ENCODE results near the gene DDIT4L.
"Not testable (repeated sequence)": the region's sequence is repeated elsewhere in the genome, so short reads cannot be mapped to it uniquely, and the experiment has no call there.

The DDIT4L gene

DNA sequence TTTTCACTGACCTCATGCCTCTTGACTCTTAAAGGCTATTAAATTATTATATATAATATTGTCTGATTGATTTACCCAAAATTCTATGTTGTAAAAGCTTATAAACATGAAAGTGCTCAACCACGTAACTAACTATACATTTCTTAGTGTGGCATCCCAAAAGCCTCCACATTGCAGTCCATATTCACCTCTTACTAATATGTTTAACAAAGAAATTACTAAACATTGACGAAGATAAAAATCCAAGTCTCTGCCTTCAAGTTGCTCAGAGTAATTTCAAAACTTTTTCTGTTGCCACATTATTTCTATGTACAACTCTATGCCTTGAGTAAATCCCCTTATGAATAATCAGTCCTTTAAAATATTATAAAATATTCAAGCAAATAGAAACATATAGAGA is 14.4 kb downstream of the DDIT4L start:
- Mint-ChIP-seq H3K4me3 (no peak overlapping the region), H3K9me3 (ENCODE audit: low read depth) (no peaks in the 10 kb centered on the region), H3K27ac (no peak overlapping the region), H3K4me1 (ENCODE audit: low read depth) (no peaks in the 10 kb centered on the region), H3K36me3 (no peaks in the 10 kb centered on the region), H3K27me3 (no peaks in the 10 kb centered on the region)

GRCh38 chr4:100174985-100175383 is 15.3 kb downstream of the DDIT4L start:
- Mint-ChIP-seq H3K4me3 (no peak overlapping the region), H3K9me3 (ENCODE audit: low read depth) (no peaks in the 10 kb centered on the region), H3K27ac (no peak overlapping the region), H3K27me3 (no peaks in the 10 kb centered on the region), H3K36me3 (no peaks in the 10 kb centered on the region), H3K4me1 (ENCODE audit: low read depth) (no peaks in the 10 kb centered on the region)

DNA sequence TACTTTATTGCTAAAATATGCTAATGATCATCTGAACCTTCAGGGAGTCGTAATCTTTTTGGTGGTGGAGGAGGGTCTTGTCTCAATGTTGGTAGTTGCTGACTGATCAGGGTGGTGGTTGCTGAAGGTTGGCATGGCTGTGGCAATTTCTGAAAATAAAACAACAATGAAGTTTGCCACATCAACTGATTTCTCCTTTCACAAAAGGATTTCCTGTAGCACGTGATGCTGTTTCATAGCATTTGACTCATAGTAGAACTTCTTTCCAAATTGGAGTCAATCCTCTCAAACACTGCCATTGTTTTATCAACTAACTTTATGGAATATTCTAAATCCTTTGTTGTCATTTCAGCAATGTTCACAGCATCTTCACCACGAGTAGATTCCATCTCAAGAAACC is 19.3 kb downstream of the DDIT4L start:
- H3K4me3 Mint-ChIP-seq: no peak overlapping the region
- H3K36me3 Mint-ChIP-seq: no peaks in the 10 kb centered on the region
- no peaks in the 10 kb centered on the region for H3K27me3 Mint-ChIP-seq
- no peak overlapping the region for H3K27ac Mint-ChIP-seq
- H3K4me1 Mint-ChIP-seq (ENCODE audit: low read depth): no peaks in the 10 kb centered on the region
- H3K9me3 Mint-ChIP-seq (ENCODE audit: low read depth): no peaks in the 10 kb centered on the region

DNA sequence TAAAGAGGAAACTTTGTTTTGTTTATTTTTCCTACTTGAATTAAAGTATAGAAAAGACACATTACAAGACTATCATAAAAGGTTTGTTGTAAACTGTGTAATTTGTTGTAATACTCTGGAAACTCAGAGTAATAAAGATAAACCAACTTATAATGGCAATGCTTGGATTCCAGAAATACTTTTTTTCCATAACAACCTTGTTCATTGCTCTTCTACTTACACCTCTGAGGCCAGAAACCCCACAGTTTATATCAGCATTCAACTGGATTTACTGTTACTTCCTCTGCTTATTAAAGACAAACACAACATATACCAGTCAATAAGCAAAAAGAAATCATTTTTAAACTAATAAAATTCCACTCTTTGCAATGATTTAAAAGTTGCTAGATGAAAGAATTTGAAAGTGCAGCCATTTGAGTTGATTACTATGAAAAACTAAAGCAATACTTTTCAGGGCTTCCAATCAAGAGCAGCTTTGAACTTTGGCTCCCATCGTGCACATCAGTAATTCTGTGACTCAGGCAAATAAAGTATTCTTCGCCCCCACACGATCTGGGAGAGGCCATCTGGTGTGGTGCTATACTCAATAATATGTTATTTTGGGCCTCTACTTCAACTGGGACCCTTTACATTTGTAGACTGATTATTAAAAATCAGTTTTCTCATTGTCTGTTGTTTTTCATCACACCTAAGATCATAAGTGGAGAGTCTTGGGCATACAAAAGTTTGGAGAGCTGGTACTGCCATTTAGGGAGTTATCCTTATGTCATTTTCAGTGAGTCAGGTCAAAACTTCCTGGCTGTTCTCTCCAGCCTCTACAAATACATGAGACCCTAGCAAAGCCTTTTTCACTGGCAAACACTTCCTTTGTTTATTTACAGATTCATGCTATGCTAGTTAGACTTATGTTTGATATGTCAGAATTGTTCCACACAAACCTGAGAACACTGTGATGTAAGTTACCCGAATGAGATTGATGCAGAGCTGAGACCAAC is 20.5 kb downstream of the DDIT4L start:
- Mint-ChIP-seq H3K4me1 (ENCODE audit: low read depth) (no peaks in the 10 kb centered on the region), H3K4me3 (no peak overlapping the region), H3K36me3 (no peaks in the 10 kb centered on the region), H3K27me3 (no peaks in the 10 kb centered on the region), H3K27ac (no peak overlapping the region), H3K9me3 (ENCODE audit: low read depth) (no peaks in the 10 kb centered on the region)

- H3K27me3 Mint-ChIP-seq: no peaks in the 10 kb centered on the region
- no peaks in the 10 kb centered on the region for H3K4me1 Mint-ChIP-seq (ENCODE audit: low read depth)
- no peaks in the 10 kb centered on the region for H3K9me3 Mint-ChIP-seq (ENCODE audit: low read depth)
- H3K36me3 Mint-ChIP-seq: no peaks in the 10 kb centered on the region
- no peak overlapping the region for H3K4me3 Mint-ChIP-seq
- H3K27ac Mint-ChIP-seq: no peak overlapping the region
Measured at GRCh38 chr4:100168521-100168920, 21.7 kb downstream of the DDIT4L start.

DNA sequence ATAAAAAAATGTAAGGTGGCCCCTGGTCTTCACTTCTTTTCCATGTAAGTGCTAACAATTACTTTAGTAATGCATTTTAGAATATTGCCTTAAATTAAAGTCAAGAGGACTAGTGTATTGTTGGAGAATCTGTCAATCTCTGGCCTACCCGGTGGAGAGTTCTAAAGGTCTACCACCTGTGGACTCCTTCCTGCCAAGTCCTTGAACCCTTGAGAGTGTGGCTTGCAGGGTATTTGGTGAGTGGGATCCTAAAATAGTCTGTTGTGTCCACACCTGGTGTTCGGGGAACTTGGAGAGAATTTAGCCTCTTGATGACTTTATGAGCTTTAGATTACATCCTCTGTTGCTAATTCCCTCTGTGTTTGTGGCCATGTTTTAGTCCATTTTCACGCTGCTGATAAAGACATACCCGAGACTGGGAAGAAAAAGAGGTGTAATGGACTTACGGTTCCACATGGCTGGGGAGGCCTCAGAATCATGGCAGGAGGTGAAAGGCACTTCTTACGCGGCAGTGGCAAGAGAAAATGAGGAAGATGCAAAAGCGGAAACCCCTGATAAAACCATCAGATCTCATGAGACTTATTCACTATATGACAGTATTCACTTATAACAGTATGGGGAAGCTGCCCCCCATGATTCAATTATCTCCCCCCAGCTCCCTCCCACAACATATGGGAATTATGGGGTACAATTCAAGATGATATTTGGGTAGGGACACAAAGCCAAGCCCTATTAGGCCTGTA is 23.8 kb downstream of the DDIT4L start:
- Mint-ChIP-seq H3K9me3 (ENCODE audit: low read depth) (peaks cover 12% of the 10 kb centered on the region), H3K36me3 (no peaks in the 10 kb centered on the region), H3K4me1 (ENCODE audit: low read depth) (no peaks in the 10 kb centered on the region), H3K4me3 (no peak overlapping the region), H3K27ac (no peak overlapping the region), H3K27me3 (no peaks in the 10 kb centered on the region)

DNA sequence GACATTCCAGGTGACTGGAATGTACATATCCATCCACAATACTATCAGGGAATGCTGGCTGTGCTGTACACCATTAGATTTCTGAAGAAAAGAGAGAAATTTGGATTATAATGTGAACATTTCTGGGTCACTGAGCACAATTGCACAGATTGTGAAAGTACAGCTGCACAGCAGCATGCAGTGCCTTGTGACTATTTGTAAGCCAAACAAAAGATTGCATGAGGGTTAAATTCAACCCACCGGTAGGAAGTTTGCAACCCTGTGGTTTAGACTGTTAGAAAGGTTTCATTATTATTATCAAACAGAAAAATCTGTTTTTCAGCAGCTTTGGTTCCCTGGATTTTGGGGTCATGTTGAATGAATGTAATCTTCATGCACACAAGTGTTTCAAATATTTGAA is 24.5 kb downstream of the DDIT4L start:
- no peaks in the 10 kb centered on the region for H3K4me1 Mint-ChIP-seq (ENCODE audit: low read depth)
- peaks cover 17% of the 10 kb centered on the region for H3K9me3 Mint-ChIP-seq (ENCODE audit: low read depth)
- no peak overlapping the region for H3K27ac Mint-ChIP-seq
- H3K27me3 Mint-ChIP-seq: no peaks in the 10 kb centered on the region
- no peak overlapping the region for H3K4me3 Mint-ChIP-seq
- no peaks in the 10 kb centered on the region for H3K36me3 Mint-ChIP-seq

- Mint-ChIP-seq H3K27ac (no peak overlapping the region), H3K36me3 (no peaks in the 10 kb centered on the region), H3K4me3 (no peak overlapping the region), H3K4me1 (ENCODE audit: low read depth) (no peaks in the 10 kb centered on the region), H3K27me3 (no peaks in the 10 kb centered on the region), H3K9me3 (ENCODE audit: low read depth) (peaks cover 17% of the 10 kb centered on the region)
Measured at GRCh38 chr4:100164808-100165760, 25.2 kb downstream of the DDIT4L start.

DNA sequence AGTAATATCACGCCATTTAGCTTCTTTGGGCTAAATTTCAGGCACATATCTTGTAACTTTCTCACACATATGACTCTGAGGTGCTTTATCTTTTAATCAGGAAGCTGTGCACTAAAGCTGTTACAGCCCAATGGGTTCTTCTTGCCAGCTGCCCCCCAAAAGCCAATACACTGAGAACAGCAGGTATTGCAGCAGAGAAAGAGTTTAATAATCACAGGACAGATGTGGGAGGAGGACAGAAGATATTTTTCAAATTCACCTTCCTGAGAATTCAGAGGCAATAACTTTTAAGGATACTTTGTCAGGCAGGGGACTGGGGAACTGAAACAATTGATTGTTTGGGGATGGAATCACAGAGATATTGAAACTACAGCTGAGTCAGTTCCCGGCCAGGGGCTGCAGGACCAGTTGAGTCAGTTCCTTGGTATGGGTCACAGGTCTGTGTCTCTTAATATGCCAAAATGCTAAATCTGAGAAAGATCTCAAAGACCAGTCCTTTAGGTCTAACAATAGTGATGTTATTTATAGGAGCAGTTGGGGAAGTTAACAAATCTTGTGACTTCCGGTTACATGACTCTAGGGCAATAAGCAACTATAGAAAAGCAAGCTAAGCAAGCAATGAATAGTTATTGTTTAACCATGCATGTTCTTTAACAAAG is 28.1 kb downstream of the DDIT4L start:
- no peak overlapping the region for H3K27ac Mint-ChIP-seq
- H3K4me1 Mint-ChIP-seq (ENCODE audit: low read depth): no peaks in the 10 kb centered on the region
- H3K36me3 Mint-ChIP-seq: peaks cover 3% of the 10 kb centered on the region
- H3K4me3 Mint-ChIP-seq: no peak overlapping the region
- H3K27me3 Mint-ChIP-seq: no peaks in the 10 kb centered on the region
- peaks cover 17% of the 10 kb centered on the region for H3K9me3 Mint-ChIP-seq (ENCODE audit: low read depth)

GRCh38 chr4:100149190-100149589 is 41.1 kb downstream of the DDIT4L start:
- no peak overlapping the region for H3K27ac Mint-ChIP-seq
- no peaks in the 10 kb centered on the region for H3K4me1 Mint-ChIP-seq (ENCODE audit: low read depth)
- H3K9me3 Mint-ChIP-seq (ENCODE audit: low read depth): no peaks in the 10 kb centered on the region
- H3K36me3 Mint-ChIP-seq: no peaks in the 10 kb centered on the region
- no peaks in the 10 kb centered on the region for H3K27me3 Mint-ChIP-seq
- H3K4me3 Mint-ChIP-seq: no peak overlapping the region

- Mint-ChIP-seq H3K36me3 (no peaks in the 10 kb centered on the region), H3K4me3 (no peak overlapping the region), H3K27ac (no peak overlapping the region), H3K9me3 (ENCODE audit: low read depth) (no peaks in the 10 kb centered on the region), H3K27me3 (no peaks in the 10 kb centered on the region), H3K4me1 (ENCODE audit: low read depth) (no peaks in the 10 kb centered on the region)
Measured at GRCh38 chr4:100147684-100148083, 42.6 kb downstream of the DDIT4L start.

- Mint-ChIP-seq H3K4me3 (no peak overlapping the region), H3K36me3 (no peaks in the 10 kb centered on the region), H3K27me3 (no peaks in the 10 kb centered on the region), H3K4me1 (ENCODE audit: low read depth) (no peaks in the 10 kb centered on the region), H3K9me3 (ENCODE audit: low read depth) (no peaks in the 10 kb centered on the region), H3K27ac (no peak overlapping the region)
Measured at GRCh38 chr4:100147198-100147597, 43.1 kb downstream of the DDIT4L start.

DNA sequence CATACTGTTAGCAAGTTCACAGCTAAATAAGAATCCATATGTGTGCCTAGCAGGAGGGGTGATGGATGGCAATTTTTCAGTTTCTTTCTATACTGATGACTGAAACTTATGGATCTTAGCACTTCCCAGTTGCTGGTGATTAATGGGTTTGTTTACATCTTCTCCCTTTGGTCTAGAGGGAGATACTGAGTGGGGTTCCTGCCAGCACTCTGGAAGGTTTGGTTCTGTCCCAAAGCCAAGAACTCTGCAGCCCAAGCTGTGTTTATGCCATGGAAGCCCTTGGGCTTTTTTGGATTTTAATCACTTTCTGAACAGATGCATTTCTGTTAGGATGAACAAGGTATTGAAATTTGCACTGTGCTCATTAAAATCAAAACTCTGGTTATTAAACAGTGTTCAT is 43.5 kb downstream of the DDIT4L start:
- no peaks in the 10 kb centered on the region for H3K36me3 Mint-ChIP-seq
- no peaks in the 10 kb centered on the region for H3K4me1 Mint-ChIP-seq (ENCODE audit: low read depth)
- no peaks in the 10 kb centered on the region for H3K9me3 Mint-ChIP-seq (ENCODE audit: low read depth)
- H3K27ac Mint-ChIP-seq: no peak overlapping the region
- no peak overlapping the region for H3K4me3 Mint-ChIP-seq
- no peaks in the 10 kb centered on the region for H3K27me3 Mint-ChIP-seq

GRCh38 chr4:100137320-100137719 is 52.9 kb downstream of the DDIT4L start:
- not testable (repeated sequence) for H3K27ac Mint-ChIP-seq; H3K4me1 Mint-ChIP-seq (ENCODE audit: low read depth); H3K36me3 Mint-ChIP-seq; H3K4me3 Mint-ChIP-seq; H3K27me3 Mint-ChIP-seq
- peaks cover 10% of the 10 kb centered on the region for H3K9me3 Mint-ChIP-seq (ENCODE audit: low read depth)

All from activated naive CD8-positive, alpha-beta T cell (primary cell).